PFSK-1 (cell line): Measurements from ENCODE around the gene CEP55.

Experiments used
- FOXP2 ChIP-seq: optimal IDR thresholded peaks from 2 replicates; pipeline ENCODE3; 2011; ENCODE audit warnings: borderline replicate concordance, control low read depth, inconsistent platforms; ENCODE audit not compliant: insufficient read depth; ENCODE audit errors: extremely low read length, extremely low read depth
- POLR2AphosphoS5 ChIP-seq: IDR thresholded peaks from 2 replicates; pipeline ENCODE4 v1.6.1; 2012; ENCODE audit warnings: low read depth, mild to moderate bottlenecking, control low read depth, low read length, moderate library complexity
- REST ChIP-seq, 2 experiments: IDR thresholded peaks; 2 replicates each; pipeline versions ENCODE4 v1.6.1 to v1.8.0; 2011 to 2012; ENCODE audit warnings: low read depth in 2 of 2, low read length in 2 of 2, control low read depth in 1 of 2, inconsistent platforms in 1 of 2, mild to moderate bottlenecking in 1 of 2, moderate library complexity in 1 of 2; ENCODE audit not compliant: insufficient read depth in 1 of 2
- SIN3A ChIP-seq: IDR thresholded peaks from 2 replicates; pipeline ENCODE4 v1.6.1; 2012; ENCODE audit warnings: mild to moderate bottlenecking, low read length, moderate library complexity, borderline replicate concordance; ENCODE audit not compliant: insufficient read depth
- TAF1 ChIP-seq: IDR thresholded peaks from 2 replicates; pipeline ENCODE4 v1.6.1; 2012; ENCODE audit warnings: low read length, control low read depth, borderline replicate concordance; ENCODE audit not compliant: insufficient read depth

The CEP55 gene

GRCh38 chr10:93503075-93503474, 6.7 kb downstream of the CEP55 start:
- TF ChIP-seq FOXP2 (no peak), POLR2AphosphoS5 (no peak), SIN3A (no peak), REST (IDR thresholded peaks at IDR 0.05; ENCODE audit: insufficient read depth in 1 of 2, low read depth in 2 of 2, low read length in 2 of 2) (no peak), TAF1 (no peak)

GRCh38 chr10:93505075-93505474, 8.7 kb downstream of the CEP55 start:
- TF ChIP-seq TAF1 (no peak), SIN3A (no peak), FOXP2 (no peak), POLR2AphosphoS5 (no peak), REST (IDR thresholded peaks at IDR 0.05; ENCODE audit: insufficient read depth in 1 of 2, low read depth in 2 of 2, low read length in 2 of 2) (no peak)

GRCh38 chr10:93509816-93510215, 13.4 kb downstream of the CEP55 start:
- TF ChIP-seq SIN3A = no peak
- no peak for TF ChIP-seq REST (IDR thresholded peaks at IDR 0.05; ENCODE audit: insufficient read depth in 1 of 2, low read depth in 2 of 2, low read length in 2 of 2)
- no peak for TF ChIP-seq TAF1
- no peak for TF ChIP-seq POLR2AphosphoS5
- no peak for TF ChIP-seq FOXP2

- no peak for TF ChIP-seq SIN3A
- TF ChIP-seq FOXP2 = no peak
- no peak for TF ChIP-seq REST (IDR thresholded peaks at IDR 0.05; ENCODE audit: insufficient read depth in 1 of 2, low read depth in 2 of 2, low read length in 2 of 2)
- TF ChIP-seq TAF1 = no peak
- no peak for TF ChIP-seq POLR2AphosphoS5
Measured at GRCh38 chr10:93512565-93512964, 16.2 kb downstream of the CEP55 start.

- TF ChIP-seq REST (IDR thresholded peaks at IDR 0.05; ENCODE audit: insufficient read depth in 1 of 2, low read depth in 2 of 2, low read length in 2 of 2) (no peak), TAF1 (no peak), POLR2AphosphoS5 (no peak), FOXP2 (no peak), SIN3A (no peak)
Measured at GRCh38 chr10:93513091-93513490, 16.7 kb downstream of the CEP55 start.
